Breast epithelium (tissue), 3 donors: ENCODE measurements around the gene IGF1.

Experiments
- POLR2A ChIP-seq: fragments of 450-650 bp; IDR thresholded peaks from one replicate; pipeline ENCODE4 v1.6.1; 2016; ENCODE audit warnings: antibody characterized with exemption, mild to moderate bottlenecking, moderate library complexity
- POLR2AphosphoS5 ChIP-seq, 3 donors: sonication (generic); formaldehyde crosslinking; IDR thresholded peaks; one replicate each; pipeline ENCODE4 v1.6.1; 2017; ENCODE audit warnings: antibody characterized with exemption in 3 of 3
- TF ChIP-seq, protein P1 (sequence below), 3 donors: fragments of 450-650 bp; IDR thresholded peaks; one replicate each; pipeline ENCODE4 v1.5.1; 2016 to 2017; ENCODE audit warnings: antibody characterized with exemption in 3 of 3, mild to moderate bottlenecking in 3 of 3, moderate library complexity in 3 of 3

- TF ChIP-seq, protein P1, sequence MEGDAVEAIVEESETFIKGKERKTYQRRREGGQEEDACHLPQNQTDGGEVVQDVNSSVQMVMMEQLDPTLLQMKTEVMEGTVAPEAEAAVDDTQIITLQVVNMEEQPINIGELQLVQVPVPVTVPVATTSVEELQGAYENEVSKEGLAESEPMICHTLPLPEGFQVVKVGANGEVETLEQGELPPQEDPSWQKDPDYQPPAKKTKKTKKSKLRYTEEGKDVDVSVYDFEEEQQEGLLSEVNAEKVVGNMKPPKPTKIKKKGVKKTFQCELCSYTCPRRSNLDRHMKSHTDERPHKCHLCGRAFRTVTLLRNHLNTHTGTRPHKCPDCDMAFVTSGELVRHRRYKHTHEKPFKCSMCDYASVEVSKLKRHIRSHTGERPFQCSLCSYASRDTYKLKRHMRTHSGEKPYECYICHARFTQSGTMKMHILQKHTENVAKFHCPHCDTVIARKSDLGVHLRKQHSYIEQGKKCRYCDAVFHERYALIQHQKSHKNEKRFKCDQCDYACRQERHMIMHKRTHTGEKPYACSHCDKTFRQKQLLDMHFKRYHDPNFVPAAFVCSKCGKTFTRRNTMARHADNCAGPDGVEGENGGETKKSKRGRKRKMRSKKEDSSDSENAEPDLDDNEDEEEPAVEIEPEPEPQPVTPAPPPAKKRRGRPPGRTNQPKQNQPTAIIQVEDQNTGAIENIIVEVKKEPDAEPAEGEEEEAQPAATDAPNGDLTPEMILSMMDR (IDR thresholded peaks at IDR 0.05), result no peak
- no peak for TF ChIP-seq POLR2AphosphoS5 (IDR thresholded peaks at IDR 0.05)
- TF ChIP-seq POLR2A, result no peak
Measured at GRCh38 chr12:102452605-102453004, 27.8 kb downstream of the IGF1 start.
